MM.1S (cell line): ENCODE data around the gene GFOD1.

ENCODE experiments used
- EZH2 ChIP-seq: fragments of 300-600 bp; sonication (generic); optimal IDR thresholded peaks from 2 replicates; pipeline ENCODE3; 2017; ENCODE audit warnings: low read depth, mild to moderate bottlenecking, antibody characterized with exemption, low read length, mixed read lengths
- EZH2phosphoT487 ChIP-seq: fragments of 300-600 bp; sonication (generic); IDR thresholded peaks from 2 replicates; pipeline ENCODE4 v1.6.1; 2018; ENCODE audit warnings: antibody characterized with exemption, low read length
- TF ChIP-seq, protein P1 (sequence below): fragments of 300-600 bp; sonication (generic); IDR thresholded peaks from 2 replicates; pipeline ENCODE4 v1.5.1; 2016; ENCODE audit warnings: antibody characterized with exemption, low read length, mixed read lengths

DNA sequence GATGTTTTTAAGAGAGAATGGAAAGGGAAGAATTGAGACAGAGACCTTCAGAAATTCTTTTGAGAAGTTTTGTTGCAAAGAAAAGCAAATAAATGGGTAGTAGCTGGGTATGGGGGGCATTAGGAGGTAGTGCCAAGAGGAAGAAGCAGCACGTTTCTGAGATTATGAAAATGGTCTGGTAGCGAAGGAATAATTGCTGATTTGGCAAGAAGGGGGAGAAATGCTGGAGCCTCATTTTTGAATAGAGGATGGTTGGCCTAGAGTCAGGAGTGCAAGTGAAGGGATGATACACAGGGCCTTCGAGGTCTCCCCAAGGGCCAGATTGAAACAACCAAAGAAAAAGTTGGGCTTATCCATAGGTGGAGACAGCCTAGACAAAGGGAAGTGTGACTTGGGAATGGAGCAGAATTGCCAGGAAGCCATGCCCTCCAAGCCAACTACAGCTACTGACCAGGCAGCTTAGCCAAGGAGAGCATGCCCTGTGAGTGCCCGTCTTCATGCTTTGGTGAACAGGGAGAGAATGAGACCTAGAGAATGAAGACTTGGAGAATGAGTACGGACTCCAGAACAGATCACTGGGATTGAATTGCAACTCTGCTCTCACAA lies 144.9 kb downstream of the GFOD1 start:
- TF ChIP-seq, protein P1, sequence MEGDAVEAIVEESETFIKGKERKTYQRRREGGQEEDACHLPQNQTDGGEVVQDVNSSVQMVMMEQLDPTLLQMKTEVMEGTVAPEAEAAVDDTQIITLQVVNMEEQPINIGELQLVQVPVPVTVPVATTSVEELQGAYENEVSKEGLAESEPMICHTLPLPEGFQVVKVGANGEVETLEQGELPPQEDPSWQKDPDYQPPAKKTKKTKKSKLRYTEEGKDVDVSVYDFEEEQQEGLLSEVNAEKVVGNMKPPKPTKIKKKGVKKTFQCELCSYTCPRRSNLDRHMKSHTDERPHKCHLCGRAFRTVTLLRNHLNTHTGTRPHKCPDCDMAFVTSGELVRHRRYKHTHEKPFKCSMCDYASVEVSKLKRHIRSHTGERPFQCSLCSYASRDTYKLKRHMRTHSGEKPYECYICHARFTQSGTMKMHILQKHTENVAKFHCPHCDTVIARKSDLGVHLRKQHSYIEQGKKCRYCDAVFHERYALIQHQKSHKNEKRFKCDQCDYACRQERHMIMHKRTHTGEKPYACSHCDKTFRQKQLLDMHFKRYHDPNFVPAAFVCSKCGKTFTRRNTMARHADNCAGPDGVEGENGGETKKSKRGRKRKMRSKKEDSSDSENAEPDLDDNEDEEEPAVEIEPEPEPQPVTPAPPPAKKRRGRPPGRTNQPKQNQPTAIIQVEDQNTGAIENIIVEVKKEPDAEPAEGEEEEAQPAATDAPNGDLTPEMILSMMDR = no peak
- TF ChIP-seq EZH2 (no peak), EZH2phosphoT487 (no peak)
